GM12874 (cell line): ENCODE data around the gene PELI3.

Source experiments
- CTCF ChIP-seq: IDR thresholded peaks from 2 replicates; pipeline ENCODE4 v1.5.1; 2011; ENCODE audit warnings: low read depth, mild to moderate bottlenecking, control low read depth, low read length, moderate library complexity; ENCODE audit not compliant: insufficient read depth

Gene PELI3

GRCh38 chr11:66480117-66480938, 13.6 kb downstream of the PELI3 start, which contains the start of gene DPP3:
TSS of gene DPP3 (plus strand) at chr11:66480434. CDS start at chr11:66482201, 1,767 bp downstream.
- no peak for TF ChIP-seq CTCF

GRCh38 chr11:66484806-66485380, 18.2 kb downstream of the PELI3 start:
- no peak for TF ChIP-seq CTCF

GRCh38 chr11:66488957-66489356, 22.3 kb downstream of the PELI3 start:
- no peak for TF ChIP-seq CTCF

- no peak for TF ChIP-seq CTCF
Measured at GRCh38 chr11:66489636-66490035, 22.9 kb downstream of the PELI3 start.

- TF ChIP-seq CTCF, result peak; percentile 52; the same call in 1 of the 2 replicates
Measured at GRCh38 chr11:66491315-66491935, 24.7 kb downstream of the PELI3 start.

GRCh38 chr11:66492161-66492865, 25.6 kb downstream of the PELI3 start:
- no peak for TF ChIP-seq CTCF

- TF ChIP-seq CTCF, result no peak
Measured at GRCh38 chr11:66493130-66493529, 26.4 kb downstream of the PELI3 start.
